Naive thymus-derived CD8-positive, alpha-beta T cell (primary cell): Measurements from ENCODE around the gene SERPINA7. TPM values are rescaled to one million over a fixed set of nuclear protein-coding genes. Genes with fewer than 3 reads are reported as not detected.
"Not testable (repeated sequence)": the region's sequence is repeated elsewhere in the genome, so short reads cannot be mapped to it uniquely, and the experiment has no call there.

Experiments
- ATAC-seq, 2 donors: fragments of 150-1000 bp; cut with Tn5 transposase in 1 of 2; sonication (Bioruptor Pico), chemical (Tn5 transposase) in 1 of 2; 1 replicate in 1 of 2; 2 replicates in 1 of 2; pipeline ENCODE4 v1.10.0; 2021; ENCODE audit warnings: mild to moderate bottlenecking in 2 of 2, moderate library complexity in 2 of 2
- POLR2A ChIA-PET: fragments of 350-600 bp; sonication (Branson Sonifier 250); formaldehyde crosslinking; loops from one replicate; lab custom pipeline; 2021; ENCODE audit warnings: antibody characterized with exemption; lab: Charles Lee
- DNase-seq, 10 donors: peaks; one replicate each; pipeline versions ENCODE4 v3.0.0 to v3.0.0-alpha.2; 2020 to 2022
- H3K27ac Mint-ChIP-seq, 10 donors: one replicate each; pipeline ENCODE4 v1.8.0; 2020 to 2022; ENCODE audit warnings: mild to moderate bottlenecking in 10 of 10, mixed read lengths in 10 of 10, moderate library complexity in 4 of 10, inconsistent platforms in 1 of 10
- H3K27me3 Mint-ChIP-seq, 5 donors: one replicate each; pipeline ENCODE4 v1.8.0; 2021 to 2022; ENCODE audit warnings: mixed read lengths in 5 of 5
- H3K36me3 Mint-ChIP-seq, 3 donors: one replicate each; pipeline ENCODE4 v1.8.0; 2020 to 2022; ENCODE audit warnings: mixed read lengths in 3 of 3, mild to moderate bottlenecking in 2 of 3, inconsistent platforms in 1 of 3
- H3K4me1 Mint-ChIP-seq, 4 donors: one replicate each; pipeline ENCODE4 v1.8.0; 2021 to 2022; ENCODE audit warnings: mixed read lengths in 4 of 4
- H3K4me3 Mint-ChIP-seq, 10 donors: one replicate each; pipeline ENCODE4 v1.8.0; 2020 to 2022; ENCODE audit warnings: mild to moderate bottlenecking in 10 of 10, mixed read lengths in 10 of 10, moderate library complexity in 6 of 10, inconsistent platforms in 1 of 10
- H3K9me3 Mint-ChIP-seq, 9 donors: one replicate each; pipeline ENCODE4 v1.8.0; 2020 to 2022; ENCODE audit warnings: mixed read lengths in 9 of 9, mild to moderate bottlenecking in 3 of 9, inconsistent platforms in 1 of 9, moderate library complexity in 1 of 9
- polyA plus RNA-seq, 3 donors: library from polyadenylated mRNA; unstranded; fragments of 300-500 nt; fragmentation: Illumina TruSeq; gene quantifications; one replicate each; pipeline ENCODE4 v1.2.3, GENCODE V29; 2021
- total RNA-seq, 8 experiments: library from RNA in 2 of 8; stranded (reverse) in 2 of 8; gene quantifications; one replicate each; pipeline ENCODE4 v1.2.3 and lab custom pipeline; 2021 to 2026

The SERPINA7 gene
- total and polyA plus RNA-seq, 5 experiments from 2014 or later, result not detected

DNA sequence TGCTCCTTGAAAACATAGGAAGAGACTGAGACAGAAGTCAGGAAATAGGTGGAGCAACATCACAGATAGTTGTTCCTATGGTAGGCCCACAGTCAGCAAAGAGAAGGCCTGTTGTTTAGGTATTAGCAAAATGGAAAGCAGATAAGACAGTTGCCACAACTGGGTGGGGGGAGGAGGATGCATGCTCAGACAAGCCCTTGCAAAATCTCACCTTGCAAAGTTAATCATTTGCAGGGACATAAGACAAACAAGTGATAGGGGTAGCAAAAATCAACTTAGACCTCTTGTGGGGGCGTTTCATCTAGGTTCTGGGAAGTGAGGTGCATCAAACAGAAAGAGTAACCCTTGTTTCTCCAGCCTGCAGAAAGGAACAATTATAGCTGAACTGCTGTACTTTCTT lies 30.7 kb downstream of the SERPINA7 start:
- no peak overlapping the region for H3K27ac Mint-ChIP-seq
- no peak overlapping the region for H3K4me3 Mint-ChIP-seq
- no peaks in the 10 kb centered on the region for H3K27me3 Mint-ChIP-seq
- POLR2A ChIA-PET, result no interaction called here
- no peaks in the 10 kb centered on the region for H3K4me1 Mint-ChIP-seq
- ATAC-seq, result no peak
- peaks cover 0 to 13% (median 4%) of the 10 kb centered on the region in 9 donors for H3K9me3 Mint-ChIP-seq
- no peaks in the 10 kb centered on the region for H3K36me3 Mint-ChIP-seq
- DNase-seq, result no peak

GRCh38 chrX:106005684-106006083 lies 32.8 kb downstream of the SERPINA7 start:
- H3K9me3 Mint-ChIP-seq, result peaks cover 0 to 7% (median 0%) of the 10 kb centered on the region in 9 donors
- POLR2A ChIA-PET, result no interaction called here
- DNase-seq (no peak), ATAC-seq (no peak)
- H3K4me3 Mint-ChIP-seq, result no peak overlapping the region
- H3K36me3 Mint-ChIP-seq, result no peaks in the 10 kb centered on the region
- H3K27ac Mint-ChIP-seq, result no peak overlapping the region
- H3K4me1 Mint-ChIP-seq, result no peaks in the 10 kb centered on the region
- no peaks in the 10 kb centered on the region for H3K27me3 Mint-ChIP-seq

- H3K36me3 Mint-ChIP-seq, ATAC-seq, POLR2A ChIA-PET, H3K4me3 Mint-ChIP-seq, H3K4me1 Mint-ChIP-seq, H3K27ac Mint-ChIP-seq, H3K27me3 Mint-ChIP-seq, H3K9me3 Mint-ChIP-seq, DNase-seq: not testable (repeated sequence)
These were observed 37.9 kb downstream of the SERPINA7 start for GRCh38 chrX:106000609-106001008.

- H3K27me3 Mint-ChIP-seq, result no peaks in the 10 kb centered on the region
- H3K27ac Mint-ChIP-seq, result no peak overlapping the region
- no peaks in the 10 kb centered on the region for H3K36me3 Mint-ChIP-seq
- DNase-seq (no peak), ATAC-seq (no peak)
- peaks cover 0 to 6% (median 0%) of the 10 kb centered on the region in 9 donors for H3K9me3 Mint-ChIP-seq
- POLR2A ChIA-PET, result no interaction called here
- no peaks in the 10 kb centered on the region for H3K4me1 Mint-ChIP-seq
- H3K4me3 Mint-ChIP-seq, result no peak overlapping the region
These were observed 38.3 kb downstream of the SERPINA7 start for GRCh38 chrX:106000203-106000602.

DNA sequence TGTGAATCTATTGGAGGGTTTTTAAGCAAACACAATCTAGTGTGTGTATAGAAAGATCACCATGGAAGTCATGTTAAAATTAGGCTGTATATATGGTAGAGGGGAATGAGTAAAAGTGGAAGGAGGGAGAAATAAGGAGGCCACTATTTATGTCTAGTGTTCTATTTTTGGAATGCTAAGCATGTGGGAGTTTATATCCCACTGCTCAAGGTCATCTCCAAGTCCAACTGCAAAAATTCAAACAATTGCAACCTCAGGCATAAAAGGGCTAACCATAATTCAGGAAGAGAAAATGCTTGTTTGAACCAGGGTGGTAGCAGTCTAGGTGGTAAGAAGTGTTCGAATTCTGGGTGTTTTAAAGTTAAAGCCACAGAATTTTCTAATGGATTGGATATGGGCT lies 39.2 kb downstream of the SERPINA7 start:
- no peaks in the 10 kb centered on the region for H3K4me1 Mint-ChIP-seq
- POLR2A ChIA-PET, result no interaction called here
- no peaks in the 10 kb centered on the region for H3K27me3 Mint-ChIP-seq
- H3K27ac Mint-ChIP-seq, result no peak overlapping the region
- H3K4me3 Mint-ChIP-seq, result no peak overlapping the region
- ATAC-seq (no peak), DNase-seq (no peak)
- H3K9me3 Mint-ChIP-seq, result peaks cover 0 to 6% (median 0%) of the 10 kb centered on the region in 9 donors
- H3K36me3 Mint-ChIP-seq, result no peaks in the 10 kb centered on the region

DNA sequence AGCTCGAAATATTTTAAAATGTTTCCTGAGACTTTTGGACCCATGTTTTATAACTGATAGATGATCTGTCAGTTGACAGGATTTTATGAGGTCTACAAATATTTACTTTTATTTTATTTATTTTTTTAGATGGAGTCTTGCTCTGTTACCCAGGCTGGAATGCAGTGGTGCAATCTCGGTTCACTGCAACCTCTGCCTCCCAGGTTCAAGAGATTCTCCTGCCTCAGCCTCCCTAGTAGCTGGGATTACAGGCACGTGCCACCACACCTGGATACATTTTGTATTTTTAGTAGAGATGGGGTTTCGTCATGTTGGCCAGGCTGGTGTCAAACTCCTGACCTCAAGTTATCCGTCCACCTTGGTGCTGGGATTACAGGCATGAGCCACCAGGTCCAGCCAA lies 50.0 kb downstream of the SERPINA7 start:
- H3K4me1 Mint-ChIP-seq, ATAC-seq, POLR2A ChIA-PET, H3K27me3 Mint-ChIP-seq, H3K36me3 Mint-ChIP-seq, H3K27ac Mint-ChIP-seq, H3K4me3 Mint-ChIP-seq, DNase-seq: not testable (repeated sequence)
- peaks cover 0 to 11% (median 0%) of the 10 kb centered on the region in 9 donors for H3K9me3 Mint-ChIP-seq

Other genes with a start within 250 kb of the SERPINA7 start
- not detected for gene NRK, start 216.2 kb downstream of the SERPINA7 start, total RNA-seq
- not detected for gene NRK, start 216.2 kb downstream of the SERPINA7 start, polyA plus RNA-seq
- not detected for gene PWWP3B, start 129.6 kb upstream of the SERPINA7 start, total RNA-seq
- not detected for gene PWWP3B, start 129.6 kb upstream of the SERPINA7 start, polyA plus RNA-seq